ENCODE measurements around the gene ARHGAP22. TPM values are rescaled to one million over a fixed set of nuclear protein-coding genes. Genes with fewer than 3 reads are reported as not detected.
A peak's percentile ranks its signal among the peaks of the same experiment; 100 is the strongest.

ARHGAP22 gene
- total RNA-seq, 3 donors from 2014 or later (not counting 1 experiment from before 2014, with no cell fraction given) = 0.21 to 0.40 TPM; not detected in 1

DNA sequence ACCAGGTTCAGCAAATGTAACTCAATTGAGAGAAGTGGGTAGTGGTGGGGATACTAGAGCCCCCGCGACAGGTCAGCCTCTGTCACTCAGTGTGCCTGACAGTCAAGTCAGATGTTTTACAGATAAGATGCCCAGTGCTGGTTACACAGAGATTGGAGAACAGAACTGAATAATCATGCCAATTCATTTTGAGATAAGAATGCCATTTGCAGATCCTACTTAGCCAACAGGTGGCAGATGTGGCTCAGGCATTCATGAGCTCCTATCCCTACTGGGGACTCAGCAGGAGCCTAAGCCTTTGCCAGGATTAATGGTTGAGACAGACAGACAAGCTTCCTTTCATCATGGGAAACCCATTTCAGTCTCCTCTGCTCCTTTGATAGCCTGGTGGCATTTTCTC, 160.6 kb downstream of the ARHGAP22 start:
- DNase-seq (no peak), ATAC-seq (no peak)
- TF ChIP-seq, protein P1, sequence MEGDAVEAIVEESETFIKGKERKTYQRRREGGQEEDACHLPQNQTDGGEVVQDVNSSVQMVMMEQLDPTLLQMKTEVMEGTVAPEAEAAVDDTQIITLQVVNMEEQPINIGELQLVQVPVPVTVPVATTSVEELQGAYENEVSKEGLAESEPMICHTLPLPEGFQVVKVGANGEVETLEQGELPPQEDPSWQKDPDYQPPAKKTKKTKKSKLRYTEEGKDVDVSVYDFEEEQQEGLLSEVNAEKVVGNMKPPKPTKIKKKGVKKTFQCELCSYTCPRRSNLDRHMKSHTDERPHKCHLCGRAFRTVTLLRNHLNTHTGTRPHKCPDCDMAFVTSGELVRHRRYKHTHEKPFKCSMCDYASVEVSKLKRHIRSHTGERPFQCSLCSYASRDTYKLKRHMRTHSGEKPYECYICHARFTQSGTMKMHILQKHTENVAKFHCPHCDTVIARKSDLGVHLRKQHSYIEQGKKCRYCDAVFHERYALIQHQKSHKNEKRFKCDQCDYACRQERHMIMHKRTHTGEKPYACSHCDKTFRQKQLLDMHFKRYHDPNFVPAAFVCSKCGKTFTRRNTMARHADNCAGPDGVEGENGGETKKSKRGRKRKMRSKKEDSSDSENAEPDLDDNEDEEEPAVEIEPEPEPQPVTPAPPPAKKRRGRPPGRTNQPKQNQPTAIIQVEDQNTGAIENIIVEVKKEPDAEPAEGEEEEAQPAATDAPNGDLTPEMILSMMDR (IDR thresholded peaks at IDR 0.05) = no peak
- H3K4me3 Mint-ChIP-seq = no peak overlapping the region
- H3K27ac Mint-ChIP-seq = no peak overlapping the region
- Histone ChIP-seq H3K4me1 (ENCODE audit: control insufficient read depth, insufficient read depth, low read length) (no peaks in the 10 kb centered on the region), H3K9me3 (ENCODE audit: control insufficient read depth, insufficient read depth, low read length) (no peaks in the 10 kb centered on the region), H3K27me3 (ENCODE audit: control insufficient read depth, insufficient read depth, low read length) (no peaks in the 10 kb centered on the region), H3K27ac (ENCODE audit: low read length) (no peak overlapping the region), H3K4me3 (ENCODE audit: low read length) (no peak overlapping the region), H3K36me3 (ENCODE audit: control insufficient read depth, insufficient read depth, low read length) (no peaks in the 10 kb centered on the region)
- intact Hi-C loops (cut with micrococcal nuclease) = no loop called here
- 49% methylated on average over 2 of the region's 2 CpGs for WGBS (ENCODE audit: insufficient coverage)
- peaks cover 0 to 12% of the 10 kb centered on the region in 2 donors for H3K27me3 Mint-ChIP-seq (ENCODE audit: low read depth in 2 of 2)
- H3K9me3 Mint-ChIP-seq = no peaks in the 10 kb centered on the region
- H3K36me3 Mint-ChIP-seq = no peaks in the 10 kb centered on the region
- H3K4me1 Mint-ChIP-seq = peaks cover 0 to 10% of the 10 kb centered on the region in 2 donors

DNA sequence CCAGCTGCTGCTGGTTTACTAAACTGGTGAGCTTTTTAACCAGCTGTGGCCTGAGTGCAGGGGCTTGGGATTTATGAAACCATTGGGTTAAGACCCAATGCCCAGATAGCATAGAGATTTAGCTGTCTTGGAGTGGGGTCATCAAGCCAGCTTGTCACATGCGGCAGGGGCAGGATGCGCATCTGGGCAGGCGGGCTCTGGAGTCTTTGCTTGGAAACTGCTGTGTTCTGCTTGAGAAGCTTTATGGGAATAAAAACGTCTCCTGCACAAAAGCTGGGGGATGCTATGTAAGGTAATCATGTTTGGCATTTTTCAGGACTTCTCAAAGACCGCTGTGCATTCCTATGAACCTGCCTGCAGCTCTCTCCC, 162.1 kb downstream of the ARHGAP22 start:
- H3K36me3 Mint-ChIP-seq = no peaks in the 10 kb centered on the region
- 92% methylated on average over 5 of the region's 5 CpGs for WGBS (ENCODE audit: insufficient coverage)
- peaks cover 0 to 10% of the 10 kb centered on the region in 2 donors for H3K4me1 Mint-ChIP-seq

DNA sequence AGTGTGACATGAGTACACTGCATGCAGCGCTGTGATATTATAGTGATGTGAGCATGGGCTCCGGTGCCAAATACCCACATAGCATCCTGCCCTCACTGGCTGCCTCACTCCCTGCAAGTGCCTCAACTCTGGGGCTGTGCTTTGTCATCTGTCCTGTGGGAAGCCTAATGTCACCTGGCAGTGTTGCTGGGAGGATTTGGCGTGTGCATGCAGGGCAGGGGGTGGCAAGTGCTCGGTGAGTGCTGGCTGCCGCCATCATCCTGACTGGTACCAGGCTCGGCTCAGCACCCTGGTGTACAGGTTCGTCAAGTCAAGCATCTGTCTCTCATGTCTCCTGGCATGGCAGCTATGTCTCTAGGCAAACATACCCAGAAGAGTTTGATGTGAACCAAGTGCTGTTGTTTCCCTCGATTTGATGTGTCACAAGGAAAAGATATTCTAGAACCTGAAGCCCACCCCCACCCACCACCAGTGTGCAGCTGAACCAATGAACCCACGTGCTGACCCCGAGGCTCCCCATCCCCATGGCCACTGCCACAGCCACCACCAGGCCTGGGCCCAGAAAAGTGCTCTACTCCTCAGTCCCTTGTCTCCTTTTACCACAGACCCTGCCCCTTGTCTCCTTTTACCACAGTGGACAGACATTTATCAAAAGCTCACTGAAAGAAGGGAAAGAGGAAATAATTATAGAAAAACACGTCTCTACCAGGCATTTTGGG, 162.6 kb downstream of the ARHGAP22 start:
- no peak overlapping the region for H3K4me3 Mint-ChIP-seq
- 83% methylated on average over 10 of the region's 11 CpGs for WGBS (ENCODE audit: insufficient coverage)
- Histone ChIP-seq H3K27me3 (ENCODE audit: control insufficient read depth, insufficient read depth, low read length) (no peaks in the 10 kb centered on the region), H3K9me3 (ENCODE audit: control insufficient read depth, insufficient read depth, low read length) (no peaks in the 10 kb centered on the region), H3K4me1 (ENCODE audit: control insufficient read depth, insufficient read depth, low read length) (no peaks in the 10 kb centered on the region), H3K27ac (ENCODE audit: low read length) (no peak overlapping the region), H3K36me3 (ENCODE audit: control insufficient read depth, insufficient read depth, low read length) (peaks cover 4% of the 10 kb centered on the region), H3K4me3 (ENCODE audit: low read length) (no peak overlapping the region)
- TF ChIP-seq, protein P1 (IDR thresholded peaks at IDR 0.05) = no peak
- no peaks in the 10 kb centered on the region for H3K36me3 Mint-ChIP-seq
- ATAC-seq (no peak), DNase-seq (peak in 1 of 2 donors; percentile 6)
- H3K9me3 Mint-ChIP-seq = no peaks in the 10 kb centered on the region
- intact Hi-C loops (cut with micrococcal nuclease) = no loop called here
- H3K27me3 Mint-ChIP-seq (ENCODE audit: low read depth in 2 of 2) = peaks cover 0 to 7% of the 10 kb centered on the region in 2 donors
- H3K27ac Mint-ChIP-seq = no peak overlapping the region
- peaks cover 0 to 5% of the 10 kb centered on the region in 2 donors for H3K4me1 Mint-ChIP-seq

More for the DNA sequence above, 162.1 kb downstream of the ARHGAP22 start:
- Histone ChIP-seq H3K4me3 (ENCODE audit: low read length) (no peak overlapping the region), H3K9me3 (ENCODE audit: control insufficient read depth, insufficient read depth, low read length) (no peaks in the 10 kb centered on the region), H3K36me3 (ENCODE audit: control insufficient read depth, insufficient read depth, low read length) (peaks cover 4% of the 10 kb centered on the region), H3K27me3 (ENCODE audit: control insufficient read depth, insufficient read depth, low read length) (no peaks in the 10 kb centered on the region), H3K27ac (ENCODE audit: low read length) (no peak overlapping the region), H3K4me1 (ENCODE audit: control insufficient read depth, insufficient read depth, low read length) (no peaks in the 10 kb centered on the region)
- no peak for ATAC-seq
- Mint-ChIP-seq H3K27ac (no peak overlapping the region), H3K9me3 (no peaks in the 10 kb centered on the region), H3K27me3 (ENCODE audit: low read depth in 2 of 2) (peaks cover 0 to 7% of the 10 kb centered on the region in 2 donors), H3K4me3 (no peak overlapping the region)
- intact Hi-C loops (cut with micrococcal nuclease) = no loop called here
- DNase-seq = no peak
- TF ChIP-seq, protein P1 (IDR thresholded peaks at IDR 0.05) = no peak

DNA sequence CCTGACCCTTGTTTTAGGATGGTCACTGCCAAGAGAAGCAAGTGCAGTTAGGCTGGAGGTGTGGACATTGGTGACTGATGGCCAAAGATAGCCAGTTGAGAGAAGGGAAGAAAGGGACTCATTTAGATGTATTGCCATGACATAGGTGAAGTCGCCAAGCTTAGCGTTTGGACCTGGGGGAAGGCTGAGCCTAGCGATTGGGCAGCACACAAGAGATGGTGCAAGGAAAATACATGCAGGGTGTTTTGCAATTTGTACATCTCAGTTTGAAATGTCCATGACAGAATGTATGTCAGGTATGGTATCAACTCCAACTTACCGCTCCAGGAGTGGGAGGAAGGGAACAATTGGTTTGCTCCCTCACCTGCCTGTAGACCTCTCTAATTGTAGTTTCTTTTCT, 164.1 kb downstream of the ARHGAP22 start:
- peaks cover 8% of the 10 kb centered on the region for H3K36me3 ChIP-seq (ENCODE audit: control insufficient read depth, insufficient read depth, low read length)
- no peaks in the 10 kb centered on the region for H3K36me3 Mint-ChIP-seq
- H3K27ac Mint-ChIP-seq = no peak overlapping the region
- no peaks in the 10 kb centered on the region for H3K27me3 Mint-ChIP-seq (ENCODE audit: low read depth in 2 of 2)
- TF ChIP-seq, protein P1 (IDR thresholded peaks at IDR 0.05) = no peak
- H3K4me3 Mint-ChIP-seq = no peak overlapping the region
- H3K4me1 ChIP-seq (ENCODE audit: control insufficient read depth, insufficient read depth, low read length) = no peaks in the 10 kb centered on the region
- no peaks in the 10 kb centered on the region for H3K27me3 ChIP-seq (ENCODE audit: control insufficient read depth, insufficient read depth, low read length)
- 99% methylated on average over 4 of the region's 4 CpGs for WGBS (ENCODE audit: insufficient coverage)
- no peak overlapping the region for H3K27ac ChIP-seq (ENCODE audit: low read length)
- no peak overlapping the region for H3K4me3 ChIP-seq (ENCODE audit: low read length)
- intact Hi-C loops (cut with micrococcal nuclease) = no loop called here
- H3K9me3 Mint-ChIP-seq = no peaks in the 10 kb centered on the region
- H3K4me1 Mint-ChIP-seq = no peaks in the 10 kb centered on the region
- DNase-seq (no peak), ATAC-seq (no peak)
- H3K9me3 ChIP-seq (ENCODE audit: control insufficient read depth, insufficient read depth, low read length) = no peaks in the 10 kb centered on the region
